ENCODE results near the gene NEFH. TPM values are rescaled to one million over a fixed set of nuclear protein-coding genes. Genes with fewer than 3 reads are reported as not detected.

NEFH gene, protein sequence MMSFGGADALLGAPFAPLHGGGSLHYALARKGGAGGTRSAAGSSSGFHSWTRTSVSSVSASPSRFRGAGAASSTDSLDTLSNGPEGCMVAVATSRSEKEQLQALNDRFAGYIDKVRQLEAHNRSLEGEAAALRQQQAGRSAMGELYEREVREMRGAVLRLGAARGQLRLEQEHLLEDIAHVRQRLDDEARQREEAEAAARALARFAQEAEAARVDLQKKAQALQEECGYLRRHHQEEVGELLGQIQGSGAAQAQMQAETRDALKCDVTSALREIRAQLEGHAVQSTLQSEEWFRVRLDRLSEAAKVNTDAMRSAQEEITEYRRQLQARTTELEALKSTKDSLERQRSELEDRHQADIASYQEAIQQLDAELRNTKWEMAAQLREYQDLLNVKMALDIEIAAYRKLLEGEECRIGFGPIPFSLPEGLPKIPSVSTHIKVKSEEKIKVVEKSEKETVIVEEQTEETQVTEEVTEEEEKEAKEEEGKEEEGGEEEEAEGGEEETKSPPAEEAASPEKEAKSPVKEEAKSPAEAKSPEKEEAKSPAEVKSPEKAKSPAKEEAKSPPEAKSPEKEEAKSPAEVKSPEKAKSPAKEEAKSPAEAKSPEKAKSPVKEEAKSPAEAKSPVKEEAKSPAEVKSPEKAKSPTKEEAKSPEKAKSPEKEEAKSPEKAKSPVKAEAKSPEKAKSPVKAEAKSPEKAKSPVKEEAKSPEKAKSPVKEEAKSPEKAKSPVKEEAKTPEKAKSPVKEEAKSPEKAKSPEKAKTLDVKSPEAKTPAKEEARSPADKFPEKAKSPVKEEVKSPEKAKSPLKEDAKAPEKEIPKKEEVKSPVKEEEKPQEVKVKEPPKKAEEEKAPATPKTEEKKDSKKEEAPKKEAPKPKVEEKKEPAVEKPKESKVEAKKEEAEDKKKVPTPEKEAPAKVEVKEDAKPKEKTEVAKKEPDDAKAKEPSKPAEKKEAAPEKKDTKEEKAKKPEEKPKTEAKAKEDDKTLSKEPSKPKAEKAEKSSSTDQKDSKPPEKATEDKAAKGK
- not detected for polyA plus RNA-seq (2012; ENCODE audit: insufficient read length, low read depth)

DNA sequence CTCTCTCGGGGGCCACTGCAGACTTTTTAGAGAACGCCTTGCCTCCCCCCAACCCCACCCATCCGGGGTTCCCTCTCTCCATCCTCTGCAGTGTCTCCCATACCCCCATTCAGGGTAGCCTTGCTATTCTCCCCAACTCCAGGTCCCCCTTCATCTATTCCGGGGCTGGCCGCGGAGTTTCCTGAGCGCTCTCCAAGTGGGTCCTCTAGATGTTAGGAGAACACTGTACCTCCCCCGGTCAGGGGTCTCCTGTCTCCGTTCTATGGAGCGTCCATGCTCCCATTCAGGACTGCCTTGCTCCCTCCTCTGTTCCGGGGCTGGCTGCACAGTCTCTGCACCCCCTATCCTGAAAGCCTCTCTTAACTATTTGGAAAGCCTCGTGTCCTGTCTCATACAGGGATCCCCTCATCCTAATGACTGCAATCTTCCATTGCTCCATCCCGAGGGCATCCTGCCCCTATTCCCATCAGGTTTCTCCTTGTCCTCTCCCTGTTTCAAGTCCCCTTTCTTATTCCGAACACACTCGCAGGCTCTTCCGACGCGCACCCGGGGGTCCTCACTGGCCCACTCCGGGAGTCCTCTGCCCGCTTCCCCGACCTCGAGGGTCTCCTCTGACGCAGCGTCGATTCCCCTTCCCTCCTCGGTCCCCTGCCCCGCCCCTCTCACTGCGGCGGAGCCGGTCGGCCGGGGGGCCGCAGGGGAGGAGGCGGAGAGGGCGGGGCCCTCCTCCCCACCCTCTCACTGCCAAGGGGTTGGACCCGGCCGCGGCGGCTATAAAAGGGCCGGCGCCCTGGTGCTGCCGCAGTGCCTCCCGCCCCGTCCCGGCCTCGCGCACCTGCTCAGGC, at the start of gene NEFH:
TSS of gene NEFH (plus strand) at position 802 of the 845 bp plus-strand sequence. CDS start 45 bp downstream, outside the sequence.
- TF ChIP-seq, protein P1, sequence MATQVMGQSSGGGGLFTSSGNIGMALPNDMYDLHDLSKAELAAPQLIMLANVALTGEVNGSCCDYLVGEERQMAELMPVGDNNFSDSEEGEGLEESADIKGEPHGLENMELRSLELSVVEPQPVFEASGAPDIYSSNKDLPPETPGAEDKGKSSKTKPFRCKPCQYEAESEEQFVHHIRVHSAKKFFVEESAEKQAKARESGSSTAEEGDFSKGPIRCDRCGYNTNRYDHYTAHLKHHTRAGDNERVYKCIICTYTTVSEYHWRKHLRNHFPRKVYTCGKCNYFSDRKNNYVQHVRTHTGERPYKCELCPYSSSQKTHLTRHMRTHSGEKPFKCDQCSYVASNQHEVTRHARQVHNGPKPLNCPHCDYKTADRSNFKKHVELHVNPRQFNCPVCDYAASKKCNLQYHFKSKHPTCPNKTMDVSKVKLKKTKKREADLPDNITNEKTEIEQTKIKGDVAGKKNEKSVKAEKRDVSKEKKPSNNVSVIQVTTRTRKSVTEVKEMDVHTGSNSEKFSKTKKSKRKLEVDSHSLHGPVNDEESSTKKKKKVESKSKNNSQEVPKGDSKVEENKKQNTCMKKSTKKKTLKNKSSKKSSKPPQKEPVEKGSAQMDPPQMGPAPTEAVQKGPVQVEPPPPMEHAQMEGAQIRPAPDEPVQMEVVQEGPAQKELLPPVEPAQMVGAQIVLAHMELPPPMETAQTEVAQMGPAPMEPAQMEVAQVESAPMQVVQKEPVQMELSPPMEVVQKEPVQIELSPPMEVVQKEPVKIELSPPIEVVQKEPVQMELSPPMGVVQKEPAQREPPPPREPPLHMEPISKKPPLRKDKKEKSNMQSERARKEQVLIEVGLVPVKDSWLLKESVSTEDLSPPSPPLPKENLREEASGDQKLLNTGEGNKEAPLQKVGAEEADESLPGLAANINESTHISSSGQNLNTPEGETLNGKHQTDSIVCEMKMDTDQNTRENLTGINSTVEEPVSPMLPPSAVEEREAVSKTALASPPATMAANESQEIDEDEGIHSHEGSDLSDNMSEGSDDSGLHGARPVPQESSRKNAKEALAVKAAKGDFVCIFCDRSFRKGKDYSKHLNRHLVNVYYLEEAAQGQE (IDR thresholded peaks at IDR 0.05; ENCODE audit: insufficient read depth in 1 of 2, low read depth in 2 of 2, low read length in 2 of 2) = no peak
- TF ChIP-seq TAF1 (IDR thresholded peaks at IDR 0.05; ENCODE audit: borderline replicate concordance, insufficient read depth, low read length) = no peak
- no peak for TF ChIP-seq SIN3A (IDR thresholded peaks at IDR 0.05; ENCODE audit: borderline replicate concordance, insufficient read depth, low read length)
- TF ChIP-seq POLR2AphosphoS5 (IDR thresholded peaks at IDR 0.05; ENCODE audit: low read depth, low read length) = no peak
- no peak for TF ChIP-seq FOXP2 (optimal IDR thresholded peaks at IDR 0.05; ENCODE audit: borderline replicate concordance, extremely low read depth, extremely low read length, insufficient read depth)

DNA sequence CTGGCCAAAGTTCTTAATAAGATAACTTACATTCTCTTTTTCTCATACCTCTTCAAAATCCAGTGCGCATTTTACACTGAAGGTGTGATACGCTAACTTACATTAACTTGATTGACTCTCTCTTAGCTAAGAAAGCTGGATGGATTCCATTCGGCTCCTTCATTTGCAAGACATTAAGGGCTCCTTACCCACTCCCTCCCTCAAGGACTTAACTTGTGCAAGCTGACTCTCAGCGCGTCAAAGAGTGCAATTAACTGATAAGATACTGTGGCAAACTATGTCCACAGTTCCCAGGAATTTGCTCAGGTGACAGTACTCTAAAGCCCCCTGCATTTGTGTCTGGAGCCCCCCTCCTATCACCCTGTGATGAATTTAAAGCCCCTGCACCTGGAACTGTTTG, 48.0 kb upstream of the NEFH start:
- TF ChIP-seq SIN3A (IDR thresholded peaks at IDR 0.05; ENCODE audit: borderline replicate concordance, insufficient read depth, low read length) = no peak
- TF ChIP-seq, protein P1 (IDR thresholded peaks at IDR 0.05; ENCODE audit: insufficient read depth in 1 of 2, low read depth in 2 of 2, low read length in 2 of 2) = no peak
- TF ChIP-seq FOXP2 (optimal IDR thresholded peaks at IDR 0.05; ENCODE audit: borderline replicate concordance, extremely low read depth, extremely low read length, insufficient read depth) = no peak
- TF ChIP-seq TAF1 (IDR thresholded peaks at IDR 0.05; ENCODE audit: borderline replicate concordance, insufficient read depth, low read length) = no peak

DNA sequence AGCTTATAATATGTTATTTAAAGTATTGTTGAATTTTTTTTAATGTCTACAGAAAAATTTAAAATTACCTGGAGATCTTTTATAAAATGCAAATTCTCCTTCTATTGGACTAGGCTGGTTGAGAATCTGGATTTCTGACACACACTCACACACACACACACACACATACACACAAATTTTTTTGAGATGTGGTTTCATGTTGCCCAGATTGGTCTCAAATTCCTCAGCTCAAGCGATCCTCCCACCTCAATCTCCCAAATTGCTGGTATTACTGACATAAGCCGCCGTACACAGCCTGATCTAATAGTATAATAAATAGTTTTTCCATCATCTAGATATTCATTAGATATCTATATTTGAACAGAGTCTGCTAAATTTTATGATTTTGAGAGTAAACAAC, 46.2 kb upstream of the NEFH start:
- TF ChIP-seq TAF1 (IDR thresholded peaks at IDR 0.05; ENCODE audit: borderline replicate concordance, insufficient read depth, low read length) = no peak
- no peak for TF ChIP-seq POLR2AphosphoS5 (IDR thresholded peaks at IDR 0.05; ENCODE audit: low read depth, low read length)
- TF ChIP-seq, protein P1 (IDR thresholded peaks at IDR 0.05; ENCODE audit: insufficient read depth in 1 of 2, low read depth in 2 of 2, low read length in 2 of 2) = no peak
- no peak for TF ChIP-seq SIN3A (IDR thresholded peaks at IDR 0.05; ENCODE audit: borderline replicate concordance, insufficient read depth, low read length)
- no peak for TF ChIP-seq FOXP2 (optimal IDR thresholded peaks at IDR 0.05; ENCODE audit: borderline replicate concordance, extremely low read depth, extremely low read length, insufficient read depth)

DNA sequence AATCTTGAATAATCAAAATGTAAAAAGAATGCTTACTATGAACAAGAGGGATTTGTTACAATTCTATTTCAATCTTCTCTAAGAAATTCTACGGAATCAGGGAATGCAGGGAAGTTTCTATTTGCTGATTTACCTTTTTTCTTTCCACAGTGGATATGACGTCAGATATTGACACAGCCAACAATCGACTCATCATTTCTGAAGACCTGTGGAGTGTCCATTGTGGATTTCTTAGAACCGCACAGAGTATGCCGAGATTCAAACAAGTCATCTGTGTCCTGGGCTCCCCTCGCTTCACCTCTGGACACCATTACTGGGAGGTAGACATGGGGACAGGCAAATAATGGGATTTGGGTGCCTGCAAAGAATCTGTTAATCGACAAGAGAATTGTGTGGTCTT, 45.7 kb upstream of the NEFH start:
- no peak for TF ChIP-seq FOXP2 (optimal IDR thresholded peaks at IDR 0.05; ENCODE audit: borderline replicate concordance, extremely low read depth, extremely low read length, insufficient read depth)
- TF ChIP-seq, protein P1 (IDR thresholded peaks at IDR 0.05; ENCODE audit: insufficient read depth in 1 of 2, low read depth in 2 of 2, low read length in 2 of 2) = no peak
- TF ChIP-seq TAF1 (IDR thresholded peaks at IDR 0.05; ENCODE audit: borderline replicate concordance, insufficient read depth, low read length) = no peak
- no peak for TF ChIP-seq SIN3A (IDR thresholded peaks at IDR 0.05; ENCODE audit: borderline replicate concordance, insufficient read depth, low read length)
- no peak for TF ChIP-seq POLR2AphosphoS5 (IDR thresholded peaks at IDR 0.05; ENCODE audit: low read depth, low read length)
